ENCODE results near the gene UBD. TPM values are rescaled to one million over a fixed set of nuclear protein-coding genes. Genes with fewer than 3 reads are reported as not detected.

UBD gene
- total RNA-seq, 1 experiment from 2014 or later = not detected

DNA sequence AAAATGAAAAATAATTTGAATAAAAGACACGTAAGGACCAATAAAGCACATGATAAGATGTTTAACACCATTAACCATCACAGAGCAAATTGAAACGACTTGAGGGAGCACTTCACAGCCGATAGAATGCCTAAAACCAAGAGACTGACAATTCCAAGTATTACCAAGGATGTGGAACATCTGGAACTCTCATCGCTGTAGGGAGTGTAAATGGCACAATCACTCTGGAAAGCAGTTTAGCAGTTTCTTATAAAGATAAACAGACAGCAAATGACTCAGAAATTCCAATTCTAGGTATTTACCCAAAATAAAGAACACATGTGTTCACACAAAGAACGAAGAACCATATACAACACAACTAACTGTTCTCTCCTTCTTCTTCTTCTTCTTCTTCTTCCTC lies 8.5 kb upstream of the UBD start:
- H3K27me3 ChIP-seq (ENCODE audit: insufficient read depth, low read length) = peaks cover 9% of the 10 kb centered on the region
- H3K9me3 ChIP-seq (ENCODE audit: control insufficient read depth in 1 of 2, insufficient read depth in 1 of 2, low read depth in 1 of 2, low read length in 2 of 2) = no peaks in the 10 kb centered on the region
- no peak overlapping the region for H3K4me3 ChIP-seq (replicated peaks in 1 of 2; ENCODE audit: low read depth in 1 of 2, low read length in 2 of 2)
- H3K4me2 ChIP-seq (ENCODE audit: low read length) = no peak overlapping the region
- no peaks in the 10 kb centered on the region for H3K9me2 ChIP-seq (ENCODE audit: insufficient read depth)
- H4K20me1 ChIP-seq (ENCODE audit: insufficient read depth) = no peaks in the 10 kb centered on the region
- DNase-seq (ENCODE audit: low read depth, low spot score) (no peak), ATAC-seq (no peak)
- ChIA-PET CTCF (no interaction called here), RAD21 (ENCODE audit: low non-redundant PET in 1 of 2, low total read pairs in 2 of 2, uncharacterized antibody in 2 of 2, unreplicated experiment in 2 of 2) (no interaction called here), POLR2A (interaction anchor here (0.7 kb wide), 1 partner anchor 383 kb away, joined by 3 read pairs; no protein-coding TSS in a partner anchor)
- no TSS peak for BruUV-seq (replicated peaks)
- no peaks in the 10 kb centered on the region for H3K4me1 ChIP-seq (ENCODE audit: control insufficient read depth in 1 of 2, insufficient read depth in 2 of 2, low read length in 2 of 2)
- H3K27ac ChIP-seq (ENCODE audit: low read depth, low read length) = no peak overlapping the region
- TF ChIP-seq CBX3 (IDR thresholded peaks at IDR 0.05; ENCODE audit: low read depth) (no peak), YY1 (IDR thresholded peaks at IDR 0.05; ENCODE audit: extremely low read depth, insufficient replicate concordance, low read depth, low read length) (no peak), ZFX (IDR thresholded peaks at IDR 0.05) (no peak), ATF3 (IDR thresholded peaks at IDR 0.05) (no peak), ZNF274 (IDR thresholded peaks at IDR 0.05; ENCODE audit: low read depth, low read length) (no peak), REST (IDR thresholded peaks at IDR 0.05; ENCODE audit: low read depth) (no peak), ELF1 (IDR thresholded peaks at IDR 0.05; ENCODE audit: borderline replicate concordance, low read depth) (no peak), CTCF (IDR thresholded peaks at IDR 0.05 in 2 of 3, conservative IDR thresholded peaks at IDR 0.05 in 1 of 3; ENCODE audit: borderline replicate concordance in 1 of 3, insufficient read depth in 1 of 3, low read depth in 2 of 3, low read length in 2 of 3) (no peak), RAD21 (IDR thresholded peaks at IDR 0.05; ENCODE audit: low read depth) (no peak), FOSL1 (IDR thresholded peaks at IDR 0.05; ENCODE audit: low read depth) (no peak)
- TF ChIP-seq, protein P1, sequence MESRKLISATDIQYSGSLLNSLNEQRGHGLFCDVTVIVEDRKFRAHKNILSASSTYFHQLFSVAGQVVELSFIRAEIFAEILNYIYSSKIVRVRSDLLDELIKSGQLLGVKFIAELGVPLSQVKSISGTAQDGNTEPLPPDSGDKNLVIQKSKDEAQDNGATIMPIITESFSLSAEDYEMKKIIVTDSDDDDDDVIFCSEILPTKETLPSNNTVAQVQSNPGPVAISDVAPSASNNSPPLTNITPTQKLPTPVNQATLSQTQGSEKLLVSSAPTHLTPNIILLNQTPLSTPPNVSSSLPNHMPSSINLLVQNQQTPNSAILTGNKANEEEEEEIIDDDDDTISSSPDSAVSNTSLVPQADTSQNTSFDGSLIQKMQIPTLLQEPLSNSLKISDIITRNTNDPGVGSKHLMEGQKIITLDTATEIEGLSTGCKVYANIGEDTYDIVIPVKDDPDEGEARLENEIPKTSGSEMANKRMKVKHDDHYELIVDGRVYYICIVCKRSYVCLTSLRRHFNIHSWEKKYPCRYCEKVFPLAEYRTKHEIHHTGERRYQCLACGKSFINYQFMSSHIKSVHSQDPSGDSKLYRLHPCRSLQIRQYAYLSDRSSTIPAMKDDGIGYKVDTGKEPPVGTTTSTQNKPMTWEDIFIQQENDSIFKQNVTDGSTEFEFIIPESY (IDR thresholded peaks at IDR 0.05; ENCODE audit: extremely low read depth, insufficient replicate concordance, low read length) = no peak
- no peaks in the 10 kb centered on the region for H3K79me2 ChIP-seq (ENCODE audit: insufficient read depth, low read length)
- intact Hi-C loops (cut with micrococcal nuclease) = no loop called here
- H3K36me3 ChIP-seq (ENCODE audit: control insufficient read depth in 1 of 2, insufficient read depth in 2 of 2, low read length in 2 of 2) = no peaks in the 10 kb centered on the region
- H2AFZ ChIP-seq (ENCODE audit: low read depth, low read length, poor library complexity, severe bottlenecking) = no peak overlapping the region
- no peak overlapping the region for H3K9ac ChIP-seq (ENCODE audit: low read length)

All from HCT116 (cell line).